ENCODE results near the gene ARHGEF33.

Gene ARHGEF33

DNA sequence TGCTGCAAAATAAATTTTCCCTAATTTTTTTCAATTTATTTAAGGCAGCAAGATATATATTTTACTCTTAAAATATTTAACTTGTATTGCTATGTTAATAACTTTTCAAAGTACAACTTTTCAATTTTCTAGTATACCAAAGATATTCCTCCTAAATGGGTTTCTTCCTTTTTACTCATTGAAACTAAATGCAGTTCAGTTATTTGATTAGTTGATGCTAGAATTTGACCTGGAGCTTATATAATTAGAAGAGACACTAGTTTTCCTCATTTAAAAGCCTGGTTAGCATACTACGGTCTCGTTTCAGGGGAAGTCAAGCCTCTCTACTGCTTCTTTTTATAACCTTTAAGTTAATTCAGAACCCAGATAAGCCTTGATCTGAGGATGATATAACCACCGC, at the start of gene ARHGEF33:
Gene ARHGEF33 (plus strand): TSS at position 301 of the 400 bp plus-strand sequence. CDS start 29,573 bp downstream, outside the sequence.
- DNase-seq (ENCODE audit: low read depth) = no peak

DNA sequence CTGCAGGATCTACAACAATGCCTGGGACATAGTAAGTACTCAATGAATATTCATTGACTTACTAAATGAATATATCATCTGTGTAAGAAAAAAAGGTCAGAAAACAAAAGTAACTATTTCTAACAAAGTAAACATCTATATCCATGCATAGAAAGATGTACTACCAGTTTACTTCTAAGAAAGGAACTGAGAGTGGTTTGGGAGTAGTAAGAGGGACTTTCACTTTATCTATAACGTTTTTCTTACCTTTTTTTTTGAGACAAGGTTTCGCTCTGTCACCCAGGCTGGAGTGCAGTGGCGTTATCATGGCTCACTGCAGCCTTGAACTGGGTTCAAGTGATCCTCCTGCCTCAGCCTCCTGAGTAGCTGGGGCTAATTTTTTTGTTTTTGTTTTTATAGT, 39.6 kb upstream of the ARHGEF33 start:
- no peak for DNase-seq (ENCODE audit: low read depth)

GRCh38 chr2:38856165-38856564, 33.5 kb upstream of the ARHGEF33 start:
- no peak for DNase-seq (ENCODE audit: low read depth)

- DNase-seq (ENCODE audit: low read depth) = no peak
Measured at GRCh38 chr2:38862476-38862875, 27.2 kb upstream of the ARHGEF33 start.

GRCh38 chr2:38863061-38863695, 26.5 kb upstream of the ARHGEF33 start:
- DNase-seq (ENCODE audit: low read depth) = no peak

DNA sequence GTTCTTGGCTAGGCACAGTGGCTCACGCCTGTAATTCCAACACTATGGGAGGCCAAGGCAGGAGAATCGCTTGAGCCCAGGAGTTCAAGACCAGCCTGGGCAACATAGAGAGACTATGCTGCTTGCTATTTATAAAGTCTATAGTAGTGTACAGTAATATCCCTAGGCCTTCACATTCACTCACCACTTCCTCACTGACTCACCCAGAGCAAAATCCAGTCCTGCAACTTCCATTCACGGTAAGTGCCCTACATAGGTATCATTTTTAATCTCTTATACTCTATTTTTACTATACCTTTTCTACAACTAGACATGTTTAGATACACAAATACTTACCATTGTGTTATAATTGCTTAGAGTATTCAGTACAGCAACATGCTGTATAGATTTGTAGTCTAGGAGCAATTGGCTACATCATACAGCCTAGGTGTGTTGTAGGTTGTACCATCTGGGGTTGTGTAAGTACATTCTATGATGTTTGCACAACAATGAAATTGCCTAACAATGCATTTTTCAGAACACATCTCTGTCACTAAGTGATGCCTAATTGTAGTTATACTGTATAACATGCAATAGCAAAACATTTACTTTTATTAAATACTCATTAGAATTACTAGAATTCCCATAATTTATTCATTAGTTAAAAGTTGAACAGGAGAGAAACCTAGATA, 22.8 kb upstream of the ARHGEF33 start:
- no peak for DNase-seq (ENCODE audit: low read depth)

GRCh38 chr2:38871432-38871831, 18.2 kb upstream of the ARHGEF33 start:
- no peak for DNase-seq (ENCODE audit: low read depth)

- no peak for DNase-seq (ENCODE audit: low read depth)
Measured at GRCh38 chr2:38873763-38874162, 15.9 kb upstream of the ARHGEF33 start.

DNA sequence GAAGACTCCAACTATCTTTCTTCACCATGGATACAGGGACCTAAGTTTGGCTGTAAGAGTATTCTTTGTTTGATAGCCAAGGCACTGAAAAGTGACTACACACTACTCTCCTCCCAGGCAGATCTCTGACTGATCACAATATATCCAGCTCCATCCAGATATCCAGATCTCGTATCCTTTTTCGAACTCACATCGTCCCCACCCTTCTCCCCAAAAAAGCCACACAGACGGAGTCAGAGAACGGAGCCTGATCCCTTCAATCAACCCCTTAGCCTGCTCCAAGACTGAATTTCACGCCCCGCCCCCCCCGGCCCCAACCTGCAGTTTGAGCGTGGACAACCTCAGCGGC, 14.5 kb upstream of the ARHGEF33 start:
- no peak for DNase-seq (ENCODE audit: low read depth)

GRCh38 chr2:38875576-38876367, 13.9 kb upstream of the ARHGEF33 start, which contains the start of the genes DHX57 and MORN2:
TSS of gene DHX57 (minus strand) at chr2:38875934. CDS start at chr2:38868405, 7,529 bp downstream.
TSS of gene MORN2 (plus strand) at chr2:38875976.
- peak; percentile 66 for DNase-seq (ENCODE audit: low read depth)

DNA sequence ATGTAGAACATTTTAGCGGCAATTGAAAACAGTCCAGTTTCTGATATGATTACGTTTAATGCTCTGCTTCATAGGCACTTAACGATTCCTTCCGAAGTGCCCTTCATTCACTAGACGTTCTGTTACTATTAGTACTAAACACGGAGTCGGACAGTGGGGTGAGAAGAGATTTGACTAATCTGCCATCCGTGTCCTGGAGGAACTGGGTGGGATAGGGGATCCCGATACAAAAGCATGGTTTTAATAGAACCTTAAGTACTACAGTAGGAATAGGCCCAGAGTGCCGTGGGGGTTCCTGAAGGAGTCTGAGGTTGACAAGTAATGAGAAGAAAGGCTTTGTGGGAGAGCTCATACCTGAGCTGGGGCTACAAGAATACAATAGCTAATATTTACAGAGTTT, 13.3 kb upstream of the ARHGEF33 start:
- DNase-seq (ENCODE audit: low read depth) = no peak

- DNase-seq (ENCODE audit: low read depth) = no peak
Measured at GRCh38 chr2:38886063-38886462, 3.6 kb upstream of the ARHGEF33 start.

DNA sequence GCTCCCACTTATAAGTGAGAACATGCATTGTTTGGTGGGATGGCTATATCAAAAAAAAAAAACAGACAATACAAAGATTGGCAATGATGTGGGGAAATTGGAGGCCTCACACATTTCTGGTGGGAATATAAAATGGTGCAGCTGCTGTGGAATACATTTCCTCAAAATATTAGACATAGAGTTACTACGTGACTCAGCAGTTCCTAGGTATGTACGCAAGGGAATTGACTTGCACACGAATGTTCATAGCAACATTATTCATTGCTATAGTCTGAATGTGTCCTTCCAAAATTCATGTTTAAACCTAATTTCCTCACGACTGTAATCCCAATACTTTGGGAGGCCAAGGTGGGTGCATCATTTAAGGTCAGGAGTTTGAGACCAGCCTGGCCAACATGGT, 2.3 kb upstream of the ARHGEF33 start:
- DNase-seq (ENCODE audit: low read depth) = no peak

DNA sequence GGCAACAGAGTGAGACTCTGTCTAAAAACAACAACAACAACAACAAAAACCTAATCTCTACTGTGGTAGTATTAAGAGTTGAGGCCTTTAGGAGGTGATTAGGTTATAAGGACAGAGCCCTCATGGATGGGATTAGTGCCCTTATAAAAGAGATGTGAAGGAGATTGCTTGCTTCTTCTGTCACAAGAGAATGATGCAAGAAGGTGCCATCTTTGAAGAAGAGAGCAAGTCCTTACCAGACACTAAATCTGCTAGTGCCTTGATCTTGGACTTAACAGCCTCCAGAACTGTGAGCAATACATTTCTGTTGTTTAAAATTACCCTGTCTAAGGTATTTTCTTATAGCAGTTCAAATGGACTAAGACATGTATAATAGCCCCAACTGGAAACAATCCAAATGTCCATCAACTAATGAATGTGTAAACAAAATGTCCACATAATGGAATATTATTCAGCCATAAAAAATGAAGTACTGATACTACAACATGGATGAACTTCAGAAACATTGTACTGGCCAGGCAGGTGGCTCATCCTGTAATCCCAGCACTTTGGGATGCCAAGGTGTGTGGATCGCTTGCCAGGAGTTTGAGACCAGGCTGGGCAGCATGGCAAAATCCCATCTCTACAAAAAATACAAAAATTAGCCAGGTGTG, 1.6 kb upstream of the ARHGEF33 start:
- DNase-seq (ENCODE audit: low read depth) = no peak

DNA sequence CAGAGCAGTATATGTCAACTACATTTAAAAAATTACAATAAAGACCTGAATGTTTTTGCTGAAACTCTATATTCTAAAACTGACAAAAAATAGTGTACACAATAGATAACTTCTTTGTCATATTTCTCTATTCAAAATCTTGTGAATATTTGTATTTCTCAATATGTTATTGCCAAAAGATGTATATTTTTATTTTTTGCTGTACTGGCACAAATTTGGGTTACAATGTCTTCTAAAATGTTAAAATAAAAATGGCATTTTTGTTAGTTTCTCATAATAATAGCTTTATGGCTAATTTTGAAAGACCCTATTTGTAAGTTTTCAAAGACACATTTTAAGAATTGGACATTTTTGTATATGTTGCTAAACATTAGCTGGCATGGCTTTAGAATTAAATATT, 630 bp upstream of the ARHGEF33 start:
- no peak for DNase-seq (ENCODE audit: low read depth)

- no peak for DNase-seq (ENCODE audit: low read depth)
Measured at GRCh38 chr2:38892819-38893218, 3.1 kb downstream of the ARHGEF33 start.

DNA sequence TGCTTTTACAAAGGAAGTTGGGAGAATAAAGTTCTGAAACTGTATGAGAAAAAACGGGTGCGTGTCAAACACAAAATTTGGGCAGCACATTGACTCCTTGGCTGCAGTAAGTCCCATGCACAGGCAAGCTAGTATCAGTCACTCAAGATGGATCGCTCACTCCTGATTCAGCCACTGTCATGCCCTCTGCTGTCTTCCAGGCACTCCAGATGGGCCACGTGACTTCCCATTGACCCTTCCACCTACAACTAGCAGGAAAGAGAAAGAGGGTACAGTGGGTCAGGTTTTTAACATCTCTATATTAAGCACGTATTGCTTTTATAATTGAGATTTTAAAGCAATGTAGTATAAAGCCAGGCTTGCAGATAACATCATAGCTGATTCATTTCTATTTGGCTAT, 8.6 kb downstream of the ARHGEF33 start:
- DNase-seq (ENCODE audit: low read depth) = no peak

GRCh38 chr2:38900726-38901125, 11.1 kb downstream of the ARHGEF33 start:
- DNase-seq (ENCODE audit: low read depth) = no peak

- DNase-seq (ENCODE audit: low read depth) = no peak
Measured at GRCh38 chr2:38905251-38905650, 15.6 kb downstream of the ARHGEF33 start.

- no peak for DNase-seq (ENCODE audit: low read depth)
Measured at GRCh38 chr2:38907242-38907641, 17.6 kb downstream of the ARHGEF33 start.

DNA sequence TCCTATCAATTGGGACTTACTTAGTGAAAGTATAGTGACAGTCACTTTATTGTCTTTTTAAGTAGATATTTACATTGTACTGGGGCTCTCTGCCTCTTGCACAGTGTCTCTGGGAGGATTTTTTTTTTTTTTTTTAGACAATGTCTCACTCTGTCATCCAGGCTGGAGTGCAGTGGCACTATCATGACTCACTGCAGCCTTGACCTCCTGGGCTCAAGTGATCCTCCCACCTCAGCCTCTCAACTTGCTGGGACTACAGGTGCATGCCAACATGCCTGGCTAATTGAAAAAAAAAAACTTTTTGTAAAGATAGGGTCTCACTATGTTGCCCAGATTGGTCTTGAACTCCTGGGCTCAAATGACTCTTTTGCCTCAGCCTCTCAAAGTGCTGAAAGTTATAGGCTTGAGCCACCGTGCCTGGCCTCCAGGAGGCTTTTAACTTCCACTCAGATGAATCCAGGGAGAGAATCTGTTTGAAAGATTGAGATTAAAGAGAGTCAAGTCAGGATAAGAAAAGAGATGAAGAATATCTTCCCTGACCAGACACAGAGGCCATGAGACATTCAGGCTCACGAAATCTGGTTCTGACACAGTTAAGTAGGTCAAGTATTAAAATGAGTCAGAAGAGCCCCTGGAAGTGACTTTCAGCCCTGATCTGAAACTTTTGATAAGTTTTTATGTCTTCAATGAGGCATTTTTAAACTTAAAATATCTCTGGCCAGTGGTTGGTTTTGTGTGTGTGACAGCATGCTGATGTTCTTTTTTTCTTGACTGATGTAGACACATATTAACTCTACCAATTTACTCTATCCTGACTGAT, 18.3 kb downstream of the ARHGEF33 start:
- no peak for DNase-seq (ENCODE audit: low read depth)

DNA sequence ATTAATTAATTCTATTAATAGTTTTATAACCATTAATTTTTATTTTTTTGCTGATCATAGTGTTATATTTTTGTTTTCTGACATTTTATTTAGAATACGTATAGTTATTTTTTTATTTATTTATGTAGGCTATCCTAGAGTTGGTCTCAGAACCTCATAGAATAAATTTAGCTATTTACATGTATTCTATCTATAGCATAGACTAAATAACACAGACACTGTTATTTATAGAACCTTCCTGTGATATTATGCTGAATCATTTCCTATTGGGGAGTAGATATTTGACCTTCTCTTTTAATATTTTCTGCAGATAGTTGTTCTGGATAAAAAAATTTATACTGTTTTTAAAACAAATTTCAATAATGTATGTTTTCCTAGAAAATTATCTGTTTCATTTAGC, 20.2 kb downstream of the ARHGEF33 start:
- DNase-seq (ENCODE audit: low read depth) = no peak
